Astrocyte of the cerebellum (primary cell): ENCODE results near the gene PPP3CB.

Experiments
- DNase-seq: peaks from one replicate; pipeline ENCODE4 v3.0.0-alpha.2; 2011; ENCODE audit warnings: low read depth
- H3K4me3 ChIP-seq: 2 replicates; pipeline ENCODE4 v1.5.1; 2011; ENCODE audit warnings: mild to moderate bottlenecking, low read depth, low read length, moderate library complexity
- CTCF ChIP-seq: IDR thresholded peaks from 2 replicates; pipeline ENCODE4 v1.5.1; 2012; ENCODE audit warnings: low read length, low read depth, moderate library complexity, mild to moderate bottlenecking; ENCODE audit errors: missing control alignments
- in situ Hi-C: cut with HindIII; loops from 2 replicates; pipeline ENCODE4 v1.10.0; 2017; ENCODE audit warnings: low sequenced_read_pairs

The PPP3CB gene

GRCh38 chr10:73469579-73469978 lies 26.2 kb downstream of the PPP3CB start:
- no peak for DNase-seq
- in situ Hi-C loops, result no loop called here
- H3K4me3 ChIP-seq, result no peak overlapping the region
- no peak for TF ChIP-seq CTCF

- no peak for DNase-seq
- TF ChIP-seq CTCF, result no peak
- in situ Hi-C loops, result no loop called here
- H3K4me3 ChIP-seq, result no peak overlapping the region
These were observed 28.6 kb downstream of the PPP3CB start for GRCh38 chr10:73467206-73467605.

DNA sequence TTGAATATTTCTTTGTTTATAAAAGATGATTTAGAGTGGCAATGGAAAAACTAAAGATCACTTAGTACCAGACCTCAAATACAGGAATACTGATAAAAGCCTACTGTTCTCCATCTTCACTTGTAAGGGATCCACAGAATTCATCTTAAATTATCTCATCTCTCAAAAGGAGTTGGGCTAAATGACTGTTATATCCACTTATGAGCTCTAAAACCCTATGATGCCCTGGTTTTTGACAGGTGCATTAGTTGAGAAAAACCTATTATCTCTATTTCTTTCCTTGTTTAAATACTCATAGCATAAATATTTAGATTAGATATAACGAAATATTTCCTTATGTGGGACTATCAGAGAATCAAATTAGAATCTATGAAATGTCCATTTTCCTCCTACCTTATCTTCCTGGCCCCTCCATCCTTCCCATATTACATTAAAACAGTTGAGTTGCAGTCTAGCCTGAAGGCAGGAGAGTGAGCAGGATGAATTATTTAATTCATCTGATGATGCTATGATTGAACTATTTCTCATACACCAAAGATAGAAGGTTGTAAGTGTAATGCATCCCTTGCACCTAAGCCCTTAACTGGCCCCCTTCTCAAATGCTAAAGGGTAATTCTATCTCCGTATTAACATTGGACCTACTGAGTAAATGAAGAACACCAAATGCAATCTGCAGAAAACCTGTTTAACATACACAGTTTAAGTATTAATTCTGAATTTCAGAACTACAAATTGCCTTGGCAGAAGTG lies 29.7 kb downstream of the PPP3CB start:
- no peak for DNase-seq
- in situ Hi-C loops, result no loop called here
- no peak for TF ChIP-seq CTCF
- H3K4me3 ChIP-seq, result no peak overlapping the region

- H3K4me3 ChIP-seq, result no peak overlapping the region
- DNase-seq, result no peak
These were observed 34.9 kb downstream of the PPP3CB start for GRCh38 chr10:73460897-73461296.

GRCh38 chr10:73459683-73460314 lies 36.0 kb downstream of the PPP3CB start:
- TF ChIP-seq CTCF, result no peak
- DNase-seq, result no peak
- no peak overlapping the region for H3K4me3 ChIP-seq
- in situ Hi-C loops, result no loop called here

More at GRCh38 chr10:73460897-73461296, 34.9 kb downstream of the PPP3CB start:
- in situ Hi-C loops, result no loop called here
- no peak for TF ChIP-seq CTCF

DNA sequence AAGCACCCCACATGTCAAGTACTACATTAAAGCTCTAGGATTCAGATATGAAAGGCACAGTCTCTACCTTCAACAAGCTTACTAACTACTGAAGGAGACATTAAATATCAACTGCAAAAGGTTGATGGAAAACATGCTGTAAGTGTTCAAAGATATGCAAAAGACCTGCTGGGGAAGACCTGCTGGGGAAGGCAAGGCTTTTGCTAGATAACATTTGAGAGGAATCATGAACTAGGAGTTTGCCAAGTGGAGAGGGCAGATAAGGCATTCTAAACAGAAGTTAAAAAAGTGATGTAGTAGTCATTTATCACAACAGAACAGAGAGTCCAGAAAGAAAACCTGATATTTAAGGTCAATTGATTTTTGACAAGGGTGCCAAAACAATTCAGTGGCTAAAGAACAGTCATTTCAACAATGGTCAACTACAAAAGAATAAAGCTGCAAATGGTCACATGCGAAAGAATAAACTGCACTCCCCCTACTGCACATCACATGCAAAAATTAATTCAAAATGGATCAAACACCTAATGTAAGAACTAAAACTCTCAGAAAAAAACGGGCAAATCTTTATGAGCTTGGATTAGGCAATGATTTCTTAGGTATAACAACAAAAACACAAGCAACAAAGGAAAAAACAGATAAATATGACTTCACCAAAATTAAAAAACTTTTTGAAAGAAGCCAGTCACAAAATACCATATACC lies 39.5 kb downstream of the PPP3CB start:
- TF ChIP-seq CTCF, result no peak
- no peak for DNase-seq
- in situ Hi-C loops, result no loop called here
- H3K4me3 ChIP-seq, result no peak overlapping the region
